HFFc6 (cell line): ENCODE measurements around the gene DLAT. TPM values are rescaled to one million over a fixed set of nuclear protein-coding genes. Genes with fewer than 3 reads are reported as not detected.
"Not testable (repeated sequence)": the region's sequence is repeated elsewhere in the genome, so short reads cannot be mapped to it uniquely, and the experiment has no call there.

Experiments used
- DNase-seq: peaks from one replicate; pipeline ENCODE4 v3.0.0-alpha.2; 2018
- H3K27ac Mint-ChIP-seq: 2 replicates; pipeline ENCODE4 v1.8.0; 2020; ENCODE audit warnings: mild to moderate bottlenecking, mixed read lengths
- H3K27me3 Mint-ChIP-seq: 2 replicates; pipeline ENCODE4 v1.8.0; 2021; ENCODE audit warnings: mild to moderate bottlenecking, moderate library complexity, mixed read lengths; ENCODE audit not compliant: insufficient read depth
- H3K36me3 Mint-ChIP-seq: 2 replicates; pipeline ENCODE4 v1.8.0; 2021; ENCODE audit warnings: low read depth, mixed read lengths
- H3K4me1 Mint-ChIP-seq: 2 replicates; pipeline ENCODE4 v1.8.0; 2020; ENCODE audit warnings: low read depth, mixed read lengths
- H3K4me3 Mint-ChIP-seq: 2 replicates; pipeline ENCODE4 v1.8.0; 2020; ENCODE audit warnings: mild to moderate bottlenecking, moderate library complexity, mixed read lengths
- H3K9me3 Mint-ChIP-seq: 2 replicates; pipeline ENCODE4 v1.8.0; 2020; ENCODE audit warnings: mild to moderate bottlenecking, mixed read lengths
- total RNA-seq, 6 experiments: library from RNA; stranded (reverse); fragmentation: NEBNext Ultra II Directional; extraction: Animal tissue kit (Norgen Biotek cat#: 25700); gene quantifications; 2 replicates in 1 of 6; 3 replicates in 5 of 6; pipeline ENCODE4 v1.2.3, GENCODE V29; 2021
- TF ChIP-seq, protein P1 (sequence below): fragments of 200-600 bp; sonication (generic); IDR thresholded peaks from 2 replicates; pipeline ENCODE4 v1.5.0; 2021; ENCODE audit warnings: antibody characterized with exemption, mild to moderate bottlenecking

Gene DLAT
- total RNA-seq, 6 experiments from 2014 or later = 35.9 to 44.2 (median 42.1) TPM

GRCh38 chr11:112005422-112006094 lies 19.6 kb upstream of the DLAT start:
- Mint-ChIP-seq H3K4me1 (no peaks in the 10 kb centered on the region), H3K27me3 (no peaks in the 10 kb centered on the region; the same call in none of the 2 replicates), H3K36me3 (peaks cover 16% of the 10 kb centered on the region), H3K4me3 (no peak overlapping the region), H3K27ac (no peak overlapping the region), H3K9me3 (peaks cover 15% of the 10 kb centered on the region)
- TF ChIP-seq, protein P1, sequence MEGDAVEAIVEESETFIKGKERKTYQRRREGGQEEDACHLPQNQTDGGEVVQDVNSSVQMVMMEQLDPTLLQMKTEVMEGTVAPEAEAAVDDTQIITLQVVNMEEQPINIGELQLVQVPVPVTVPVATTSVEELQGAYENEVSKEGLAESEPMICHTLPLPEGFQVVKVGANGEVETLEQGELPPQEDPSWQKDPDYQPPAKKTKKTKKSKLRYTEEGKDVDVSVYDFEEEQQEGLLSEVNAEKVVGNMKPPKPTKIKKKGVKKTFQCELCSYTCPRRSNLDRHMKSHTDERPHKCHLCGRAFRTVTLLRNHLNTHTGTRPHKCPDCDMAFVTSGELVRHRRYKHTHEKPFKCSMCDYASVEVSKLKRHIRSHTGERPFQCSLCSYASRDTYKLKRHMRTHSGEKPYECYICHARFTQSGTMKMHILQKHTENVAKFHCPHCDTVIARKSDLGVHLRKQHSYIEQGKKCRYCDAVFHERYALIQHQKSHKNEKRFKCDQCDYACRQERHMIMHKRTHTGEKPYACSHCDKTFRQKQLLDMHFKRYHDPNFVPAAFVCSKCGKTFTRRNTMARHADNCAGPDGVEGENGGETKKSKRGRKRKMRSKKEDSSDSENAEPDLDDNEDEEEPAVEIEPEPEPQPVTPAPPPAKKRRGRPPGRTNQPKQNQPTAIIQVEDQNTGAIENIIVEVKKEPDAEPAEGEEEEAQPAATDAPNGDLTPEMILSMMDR = no peak
- DNase-seq = no peak

GRCh38 chr11:112006095-112006441 lies 19.1 kb upstream of the DLAT start:
- H3K4me3 Mint-ChIP-seq, H3K4me1 Mint-ChIP-seq, H3K27me3 Mint-ChIP-seq, DNase-seq, H3K27ac Mint-ChIP-seq: not testable (repeated sequence)
- peaks cover 16% of the 10 kb centered on the region for H3K36me3 Mint-ChIP-seq
- H3K9me3 Mint-ChIP-seq = peaks cover 15% of the 10 kb centered on the region

GRCh38 chr11:112011451-112011850 lies 13.8 kb upstream of the DLAT start:
- H3K9me3 Mint-ChIP-seq = peaks cover 15% of the 10 kb centered on the region
- not testable (repeated sequence) for DNase-seq
- H3K4me1 Mint-ChIP-seq = peaks cover 12% of the 10 kb centered on the region

DNA sequence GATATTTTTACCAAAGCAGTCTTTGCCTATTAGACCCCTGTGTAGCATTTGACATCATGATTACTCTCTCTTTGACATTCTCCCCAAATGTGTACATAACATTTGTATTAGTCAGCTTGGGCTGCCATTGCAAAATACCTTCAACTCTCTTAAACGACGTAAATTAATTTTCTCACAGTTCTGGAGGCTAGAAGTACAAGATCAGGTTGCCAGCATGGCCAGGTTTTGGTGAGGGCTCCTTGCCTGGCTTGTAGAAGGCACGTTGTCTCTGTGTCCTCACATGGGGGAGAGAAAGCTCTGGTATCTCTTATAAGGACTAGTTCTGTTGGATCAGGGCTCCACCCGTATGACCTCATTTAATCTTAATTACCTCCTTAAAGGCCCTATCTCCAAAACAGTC lies 12.3 kb upstream of the DLAT start:
- TF ChIP-seq, protein P1 = no peak
- no peak overlapping the region for H3K27ac Mint-ChIP-seq
- H3K36me3 Mint-ChIP-seq = peaks cover 5% of the 10 kb centered on the region; the same call in 1 of the 2 replicates
- no peak overlapping the region for H3K4me3 Mint-ChIP-seq
- no peak for DNase-seq
- no peaks in the 10 kb centered on the region for H3K27me3 Mint-ChIP-seq
- H3K9me3 Mint-ChIP-seq = peaks cover 15% of the 10 kb centered on the region
- peaks cover 26% of the 10 kb centered on the region for H3K4me1 Mint-ChIP-seq

More at GRCh38 chr11:112011451-112011850, 13.8 kb upstream of the DLAT start:
- not testable (repeated sequence) for H3K4me3 Mint-ChIP-seq, H3K27me3 Mint-ChIP-seq, H3K27ac Mint-ChIP-seq
- H3K36me3 Mint-ChIP-seq = peaks cover 11% of the 10 kb centered on the region

DNA sequence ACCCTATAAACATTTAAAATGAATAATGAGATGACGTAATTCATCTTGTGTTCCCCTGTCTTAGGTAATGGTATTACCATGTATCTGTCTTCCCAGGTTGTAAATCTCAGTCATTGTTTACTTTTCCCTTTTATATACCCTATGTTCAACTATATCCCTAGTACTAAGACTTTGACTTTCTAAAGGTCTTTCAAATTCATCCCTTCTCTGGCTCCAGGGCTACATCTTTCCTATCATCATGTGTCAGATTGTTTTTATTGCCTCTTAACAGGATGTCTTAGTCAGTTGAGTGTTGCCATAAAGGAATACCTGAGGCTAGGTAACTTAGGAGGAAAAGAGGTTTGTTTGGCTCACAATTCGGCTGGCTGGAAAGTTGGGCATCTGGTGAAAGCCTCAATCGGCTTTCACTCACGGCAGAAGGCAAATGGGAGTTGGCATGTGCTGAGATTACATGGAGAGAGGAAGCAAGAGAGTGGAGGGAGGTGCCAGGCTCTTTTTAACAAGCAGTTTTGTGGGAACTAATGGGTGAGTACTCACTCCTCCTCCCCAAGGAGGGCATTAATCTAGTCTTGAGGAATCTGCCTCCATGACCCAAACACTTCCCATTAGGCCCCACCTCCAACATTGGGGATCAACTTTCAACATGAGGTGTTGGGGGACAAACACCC lies 11.6 kb upstream of the DLAT start:
- Mint-ChIP-seq H3K9me3 (peaks cover 11% of the 10 kb centered on the region), H3K27me3 (no peaks in the 10 kb centered on the region), H3K36me3 (peaks cover 1% of the 10 kb centered on the region), H3K4me3 (no peak overlapping the region), H3K27ac (no peak overlapping the region), H3K4me1 (peaks cover 31% of the 10 kb centered on the region)
- no peak for DNase-seq
- TF ChIP-seq, protein P1 = no peak

- Mint-ChIP-seq H3K9me3 (no peaks in the 10 kb centered on the region), H3K36me3 (peaks cover 10% of the 10 kb centered on the region), H3K4me3 (no peak overlapping the region), H3K4me1 (peaks cover 31% of the 10 kb centered on the region), H3K27me3 (no peaks in the 10 kb centered on the region), H3K27ac (peak overlapping the region; percentile 5; the same call in 1 of the 2 replicates)
- TF ChIP-seq, protein P1 = no peak
- DNase-seq = no peak
These were observed 9.0 kb upstream of the DLAT start for GRCh38 chr11:112016088-112016764.
